Panc1 (cell line): ENCODE measurements around the gene ALKBH1. TPM values are rescaled to one million over a fixed set of nuclear protein-coding genes. Genes with fewer than 3 reads are reported as not detected.
"Not testable (repeated sequence)": the region's sequence is repeated elsewhere in the genome, so short reads cannot be mapped to it uniquely, and the experiment has no call there.

Experiments used
- ATAC-seq: fragments of 200-7000 bp; cut with Tn5 transposase; 2 replicates; pipeline ENCODE4 v1.9.1; 2020; ENCODE audit warnings: mild to moderate bottlenecking, moderate library complexity
- BruUV-seq: library from RNA; stranded (reverse); fragments of 400-500 nt; replicated peaks from 2 replicates; lab custom pipeline; 2021; lab: Mats Ljungman, UMichigan
- CTCF ChIA-PET: fragments of 300-600 bp; sonication (Branson Sonifier 250); formaldehyde crosslinking; loops from one replicate; lab custom pipeline; 2022; ENCODE audit warnings: antibody characterized with exemption; lab: Charles Lee
- POLR2A ChIA-PET: fragments of 300-600 bp; sonication (Branson Sonifier 250); formaldehyde crosslinking; loops from one replicate; lab custom pipeline; 2022; ENCODE audit warnings: antibody characterized with exemption; lab: Charles Lee
- DNase-seq: peaks from one replicate; pipeline ENCODE4 v3.0.0-alpha.2; 2010; ENCODE audit warnings: low read depth, low spot score
- H3K27ac ChIP-seq: 2 replicates; pipeline ENCODE4 v1.5.1; 2011; ENCODE audit warnings: mild to moderate bottlenecking, low read length, inconsistent platforms
- H3K27me3 ChIP-seq: fragments of 200-500 bp; sonication (Bioruptor generic); 2 replicates; pipeline ENCODE4 v1.6.0; 2014; ENCODE audit warnings: low read length, inconsistent platforms; ENCODE audit not compliant: control insufficient read depth, insufficient read depth
- H3K36me3 ChIP-seq: fragments of 200-500 bp; sonication (Bioruptor generic); 2 replicates; pipeline ENCODE4 v1.5.1; 2014; ENCODE audit warnings: inconsistent platforms, mild to moderate bottlenecking, low read length, moderate library complexity; ENCODE audit not compliant: control insufficient read depth, insufficient read depth
- H3K4me1 ChIP-seq: 2 replicates; pipeline ENCODE4 v1.5.1; 2011; ENCODE audit warnings: inconsistent platforms, mild to moderate bottlenecking, low read length, moderate library complexity; ENCODE audit not compliant: control insufficient read depth, insufficient read depth
- H3K4me3 ChIP-seq, 2 experiments: 2 replicates each; pipeline ENCODE4 v1.5.1; 2011 to 2012; ENCODE audit warnings: low read depth in 2 of 2, low read length in 2 of 2, mild to moderate bottlenecking in 2 of 2, inconsistent platforms in 1 of 2, moderate library complexity in 1 of 2
- H3K9me3 ChIP-seq: fragments of 200-500 bp; sonication (Bioruptor generic); 2 replicates; pipeline ENCODE4 v1.5.1; 2014; ENCODE audit warnings: low read depth, mild to moderate bottlenecking, inconsistent platforms, low read length, moderate library complexity; ENCODE audit not compliant: control insufficient read depth, insufficient read depth
- POLR2AphosphoS5 ChIP-seq: IDR thresholded peaks from 2 replicates; pipeline ENCODE4 v1.6.1; 2012; ENCODE audit warnings: mild to moderate bottlenecking, low read depth, low read length, moderate library complexity
- REST ChIP-seq, 2 experiments: IDR thresholded peaks; 2 replicates each; pipeline ENCODE4 v1.6.1; 2011 to 2012; ENCODE audit warnings: low read depth in 2 of 2, control low read depth in 1 of 2, low read length in 1 of 2, mild to moderate bottlenecking in 1 of 2, moderate library complexity in 1 of 2; ENCODE audit not compliant: insufficient read depth in 1 of 2
- SIN3A ChIP-seq: IDR thresholded peaks from 2 replicates; pipeline ENCODE4 v1.6.1; 2012; ENCODE audit warnings: low read depth, mild to moderate bottlenecking, low read length, moderate library complexity, borderline replicate concordance; ENCODE audit not compliant: insufficient read depth
- TCF7L2 ChIP-seq: IDR thresholded peaks from 2 replicates; pipeline ENCODE4 v1.6.1; 2011; ENCODE audit warnings: mild to moderate bottlenecking, low read depth, low read length, inconsistent platforms
- in situ Hi-C: cut with HindIII; loops from 2 replicates; pipeline ENCODE4 v1.10.0; 2016; ENCODE audit warnings: low sequenced_read_pairs, low pct_unique_long_range_greater_than_20kb
- intact Hi-C: fragments of 100-400 bp; cut with micrococcal nuclease; formaldehyde crosslinking; loops from one replicate; pipeline ENCODE4 v1.10.0; 2022; ENCODE audit not compliant: unreplicated experiment
- total RNA-seq: library from RNA; stranded (reverse); gene quantifications from one replicate; pipeline ENCODE4 v1.2.1, GENCODE V29; 2021; ENCODE audit not compliant: unreplicated experiment
- TF ChIP-seq, protein P1 (sequence below): fragments of 450-650 bp; IDR thresholded peaks from 2 replicates; pipeline ENCODE4 v1.5.1; 2017; ENCODE audit warnings: mild to moderate bottlenecking

Gene ALKBH1
- total RNA-seq, 1 experiment from 2014 or later: 13.0 TPM

- Histone ChIP-seq H3K4me1 (peaks cover 8% of the 10 kb centered on the region), H3K27ac (peak overlapping the region; percentile 79), H3K9me3 (no peaks in the 10 kb centered on the region), H3K27me3 (no peaks in the 10 kb centered on the region), H3K36me3 (no peaks in the 10 kb centered on the region), H3K4me3 (no peak overlapping the region; a peak in 1 of 4 replicates)
- intact Hi-C loops: no loop called here
- DNase-seq: no peak
- TF ChIP-seq, protein P1, sequence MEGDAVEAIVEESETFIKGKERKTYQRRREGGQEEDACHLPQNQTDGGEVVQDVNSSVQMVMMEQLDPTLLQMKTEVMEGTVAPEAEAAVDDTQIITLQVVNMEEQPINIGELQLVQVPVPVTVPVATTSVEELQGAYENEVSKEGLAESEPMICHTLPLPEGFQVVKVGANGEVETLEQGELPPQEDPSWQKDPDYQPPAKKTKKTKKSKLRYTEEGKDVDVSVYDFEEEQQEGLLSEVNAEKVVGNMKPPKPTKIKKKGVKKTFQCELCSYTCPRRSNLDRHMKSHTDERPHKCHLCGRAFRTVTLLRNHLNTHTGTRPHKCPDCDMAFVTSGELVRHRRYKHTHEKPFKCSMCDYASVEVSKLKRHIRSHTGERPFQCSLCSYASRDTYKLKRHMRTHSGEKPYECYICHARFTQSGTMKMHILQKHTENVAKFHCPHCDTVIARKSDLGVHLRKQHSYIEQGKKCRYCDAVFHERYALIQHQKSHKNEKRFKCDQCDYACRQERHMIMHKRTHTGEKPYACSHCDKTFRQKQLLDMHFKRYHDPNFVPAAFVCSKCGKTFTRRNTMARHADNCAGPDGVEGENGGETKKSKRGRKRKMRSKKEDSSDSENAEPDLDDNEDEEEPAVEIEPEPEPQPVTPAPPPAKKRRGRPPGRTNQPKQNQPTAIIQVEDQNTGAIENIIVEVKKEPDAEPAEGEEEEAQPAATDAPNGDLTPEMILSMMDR: no peak
- TF ChIP-seq REST (IDR thresholded peaks at IDR 0.05; ENCODE audit: insufficient read depth in 1 of 2, low read depth in 2 of 2, low read length in 1 of 2) (no peak), POLR2AphosphoS5 (no peak), SIN3A (no peak), TCF7L2 (no peak)
- POLR2A ChIA-PET: no interaction called here
- in situ Hi-C loops: no loop called here
- CTCF ChIA-PET: interaction anchor here (0.6 kb wide), 1 partner anchor 65 kb away, joined by 5 read pairs; no protein-coding TSS in a partner anchor
- BruUV-seq: no TSS peak
- ATAC-seq: no peak
Observed at GRCh38 chr14:77640756-77641533, 66.9 kb downstream of the ALKBH1 start.

- ChIA-PET POLR2A (no interaction called here), CTCF (no interaction called here)
- Histone ChIP-seq H3K4me3 (no peak overlapping the region), H3K27me3 (no peaks in the 10 kb centered on the region), H3K27ac (no peak overlapping the region), H3K36me3 (no peaks in the 10 kb centered on the region), H3K4me1 (peaks cover 8% of the 10 kb centered on the region), H3K9me3 (no peaks in the 10 kb centered on the region; the same call in 1 of the 2 replicates)
- in situ Hi-C loops (no loop called here), intact Hi-C loops (no loop called here)
- no TSS peak for BruUV-seq
- no peak for ATAC-seq
- no peak for DNase-seq
- TF ChIP-seq, protein P1: no peak
- TF ChIP-seq POLR2AphosphoS5 (no peak), TCF7L2 (no peak)
Observed at GRCh38 chr14:77638771-77639171, 69.1 kb downstream of the ALKBH1 start.

DNA sequence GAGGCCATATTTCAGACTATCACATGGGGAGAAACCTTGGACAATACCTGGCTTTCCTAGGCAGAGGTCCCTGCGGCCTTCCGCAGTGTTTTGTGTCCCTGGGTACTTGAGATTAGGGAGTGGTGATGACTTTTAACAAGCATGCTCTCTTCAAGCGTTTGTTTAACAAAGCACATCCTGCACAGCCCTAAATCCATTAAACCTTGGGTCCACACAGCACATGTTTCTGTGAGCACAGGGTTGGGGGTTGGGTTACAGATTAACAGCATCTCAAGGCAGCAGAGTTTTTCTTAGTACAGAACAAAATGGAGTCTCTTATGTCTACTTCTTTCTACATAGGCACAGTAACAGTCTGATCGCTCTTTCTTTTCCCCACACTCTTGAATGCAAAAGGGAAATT lies 72.0 kb downstream of the ALKBH1 start:
- H3K36me3 ChIP-seq, H3K9me3 ChIP-seq, DNase-seq, H3K4me1 ChIP-seq, CTCF ChIA-PET, H3K27ac ChIP-seq, ATAC-seq, intact Hi-C loops, POLR2A ChIA-PET, BruUV-seq, H3K27me3 ChIP-seq, in situ Hi-C loops, H3K4me3 ChIP-seq: not testable (repeated sequence)

DNA sequence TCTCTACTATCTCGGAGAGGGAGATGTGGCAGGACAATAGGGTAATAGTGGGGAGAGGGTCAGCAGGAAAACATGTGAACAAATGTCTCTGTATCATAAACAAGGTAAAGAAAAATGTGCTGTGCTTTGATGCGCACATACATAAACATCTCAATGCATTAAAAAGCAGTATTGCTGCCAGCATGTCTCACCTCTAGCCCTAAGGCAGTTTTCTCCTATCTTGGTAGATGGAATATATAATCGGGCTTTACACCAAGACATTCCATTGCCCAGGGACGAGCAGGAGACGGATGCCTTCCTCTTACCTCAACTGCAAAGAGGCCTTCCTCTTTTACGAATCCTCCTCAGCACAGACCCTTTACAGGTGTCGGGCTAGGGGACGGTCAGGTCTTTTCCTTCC lies 72.4 kb downstream of the ALKBH1 start:
- H3K36me3 ChIP-seq, ATAC-seq, H3K4me3 ChIP-seq, H3K27me3 ChIP-seq, in situ Hi-C loops, H3K4me1 ChIP-seq, BruUV-seq, POLR2A ChIA-PET, CTCF ChIA-PET, H3K9me3 ChIP-seq, intact Hi-C loops, H3K27ac ChIP-seq, DNase-seq: not testable (repeated sequence)
